ENCODE results near the gene KAT7. TPM values are rescaled to one million over a fixed set of nuclear protein-coding genes. Genes with fewer than 3 reads are reported as not detected.

The KAT7 gene
- total and polyA plus RNA-seq, 10 of the 15 experiments (the other 5 are each of a cell fraction or from before 2014, with no cell fraction given) = 6.6 to 45.8 (median 26.3) TPM

DNA sequence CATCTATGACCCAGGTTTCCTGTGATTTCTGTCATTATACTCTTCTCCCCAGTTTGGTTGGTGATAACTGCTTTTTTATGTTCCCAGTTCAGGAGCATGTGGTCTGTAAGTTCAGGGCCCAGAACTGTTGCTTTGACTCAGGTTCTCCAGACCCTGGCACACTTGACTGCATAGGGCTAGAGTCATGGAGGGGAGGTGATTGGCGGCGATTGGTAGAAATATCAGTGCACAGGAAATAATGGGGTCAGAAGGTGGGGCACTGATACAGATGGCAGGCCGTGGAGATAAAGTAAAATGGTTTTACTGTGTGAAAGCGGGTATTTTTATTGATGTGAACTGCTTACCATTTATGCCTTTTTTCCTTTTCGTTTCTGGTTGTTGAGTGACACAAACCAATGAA lies 30.7 kb downstream of the KAT7 start:
- 89% methylated on average over 5 of the region's 5 CpGs for WGBS (ENCODE audit: insufficient coverage, insufficient replicate concordance, low lambda C conversion rate, missing lambda C conversion rate)
- in situ Hi-C loops (cut with MboI) (no loop called here), intact Hi-C loops (cut with micrococcal nuclease; ENCODE audit: unreplicated experiment) (no loop called here)
- no peak for FAIRE-seq
- CTCF ChIA-PET = no interaction called here
- H3K4me2 ChIP-seq (ENCODE audit: control insufficient read depth, insufficient read depth) = no peak overlapping the region
- SMC1A ChIA-PET (ENCODE audit: uncharacterized antibody, unreplicated experiment) = no interaction called here
- POLR2A ChIA-PET = no interaction called here
- no peak overlapping the region for H3K4me3 ChIP-seq
- H3K9ac ChIP-seq (ENCODE audit: control insufficient read depth, insufficient read depth, low read length) = no peak overlapping the region
- H3K79me2 ChIP-seq (ENCODE audit: control insufficient read depth, insufficient read depth, low read length) = no peaks in the 10 kb centered on the region
- no peaks in the 10 kb centered on the region for H3K4me1 ChIP-seq (ENCODE audit: control insufficient read depth, insufficient read depth, low read length)
- H3K27ac ChIP-seq (ENCODE audit: control insufficient read depth, insufficient read depth) = no peak overlapping the region
- BruUV-seq (replicated peaks) = no TSS peak
- RAD21 ChIA-PET (ENCODE audit: unreplicated experiment) = no interaction called here
- H3K9me3 ChIP-seq (replicated peaks; ENCODE audit: control insufficient read depth, insufficient read depth, low read length) = no peaks in the 10 kb centered on the region
- no peaks in the 10 kb centered on the region for H3K27me3 ChIP-seq (replicated peaks in 1 of 2; ENCODE audit: control insufficient read depth in 2 of 2, insufficient read depth in 2 of 2, low read length in 1 of 2)
- no peak for DNase-seq (ENCODE audit: low read depth, low spot score)
- H4K20me1 ChIP-seq (ENCODE audit: control insufficient read depth, insufficient read depth) = no peaks in the 10 kb centered on the region
- ATAC-seq = no peak
- H3K36me3 ChIP-seq (ENCODE audit: control insufficient read depth in 2 of 2, insufficient read depth in 2 of 2, low read length in 1 of 2) = peaks cover 19 to 50% of the 10 kb centered on the region in 2 experiments
- no peak overlapping the region for H2AFZ ChIP-seq (ENCODE audit: control insufficient read depth, low read depth, low read length)
- TF ChIP-seq JUNB (IDR thresholded peaks at IDR 0.05) (no peak), POLR2AphosphoS2 (IDR thresholded peaks at IDR 0.05; ENCODE audit: low read depth, low read length) (no peak), JUND (IDR thresholded peaks at IDR 0.05; ENCODE audit: low read depth, low read length) (no peak), ZNF217 (IDR thresholded peaks at IDR 0.05) (no peak), MXI1 (IDR thresholded peaks at IDR 0.05; ENCODE audit: low read depth, low read length) (no peak), SMARCA5 (IDR thresholded peaks at IDR 0.05) (no peak), SIN3A (IDR thresholded peaks at IDR 0.05; ENCODE audit: low read depth, low read length) (no peak), NFXL1 (IDR thresholded peaks at IDR 0.05; ENCODE audit: borderline replicate concordance) (no peak), NR2C2 (IDR thresholded peaks at IDR 0.05; ENCODE audit: borderline replicate concordance, control insufficient read depth, insufficient read length, low read depth) (no peak), CHD4 (IDR thresholded peaks at IDR 0.05) (no peak), MTA2 (IDR thresholded peaks at IDR 0.05; ENCODE audit: low read depth) (no peak)
- TF ChIP-seq, protein P1, sequence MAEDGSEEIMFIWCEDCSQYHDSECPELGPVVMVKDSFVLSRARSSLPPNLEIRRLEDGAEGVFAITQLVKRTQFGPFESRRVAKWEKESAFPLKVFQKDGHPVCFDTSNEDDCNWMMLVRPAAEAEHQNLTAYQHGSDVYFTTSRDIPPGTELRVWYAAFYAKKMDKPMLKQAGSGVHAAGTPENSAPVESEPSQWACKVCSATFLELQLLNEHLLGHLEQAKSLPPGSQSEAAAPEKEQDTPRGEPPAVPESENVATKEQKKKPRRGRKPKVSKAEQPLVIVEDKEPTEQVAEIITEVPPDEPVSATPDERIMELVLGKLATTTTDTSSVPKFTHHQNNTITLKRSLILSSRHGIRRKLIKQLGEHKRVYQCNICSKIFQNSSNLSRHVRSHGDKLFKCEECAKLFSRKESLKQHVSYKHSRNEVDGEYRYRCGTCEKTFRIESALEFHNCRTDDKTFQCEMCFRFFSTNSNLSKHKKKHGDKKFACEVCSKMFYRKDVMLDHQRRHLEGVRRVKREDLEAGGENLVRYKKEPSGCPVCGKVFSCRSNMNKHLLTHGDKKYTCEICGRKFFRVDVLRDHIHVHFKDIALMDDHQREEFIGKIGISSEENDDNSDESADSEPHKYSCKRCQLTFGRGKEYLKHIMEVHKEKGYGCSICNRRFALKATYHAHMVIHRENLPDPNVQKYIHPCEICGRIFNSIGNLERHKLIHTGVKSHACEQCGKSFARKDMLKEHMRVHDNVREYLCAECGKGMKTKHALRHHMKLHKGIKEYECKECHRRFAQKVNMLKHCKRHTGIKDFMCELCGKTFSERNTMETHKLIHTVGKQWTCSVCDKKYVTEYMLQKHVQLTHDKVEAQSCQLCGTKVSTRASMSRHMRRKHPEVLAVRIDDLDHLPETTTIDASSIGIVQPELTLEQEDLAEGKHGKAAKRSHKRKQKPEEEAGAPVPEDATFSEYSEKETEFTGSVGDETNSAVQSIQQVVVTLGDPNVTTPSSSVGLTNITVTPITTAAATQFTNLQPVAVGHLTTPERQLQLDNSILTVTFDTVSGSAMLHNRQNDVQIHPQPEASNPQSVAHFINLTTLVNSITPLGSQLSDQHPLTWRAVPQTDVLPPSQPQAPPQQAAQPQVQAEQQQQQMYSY (CRISPR knock-in tag; IDR thresholded peaks at IDR 0.05) = no peak
- TF ChIP-seq, protein P2, sequence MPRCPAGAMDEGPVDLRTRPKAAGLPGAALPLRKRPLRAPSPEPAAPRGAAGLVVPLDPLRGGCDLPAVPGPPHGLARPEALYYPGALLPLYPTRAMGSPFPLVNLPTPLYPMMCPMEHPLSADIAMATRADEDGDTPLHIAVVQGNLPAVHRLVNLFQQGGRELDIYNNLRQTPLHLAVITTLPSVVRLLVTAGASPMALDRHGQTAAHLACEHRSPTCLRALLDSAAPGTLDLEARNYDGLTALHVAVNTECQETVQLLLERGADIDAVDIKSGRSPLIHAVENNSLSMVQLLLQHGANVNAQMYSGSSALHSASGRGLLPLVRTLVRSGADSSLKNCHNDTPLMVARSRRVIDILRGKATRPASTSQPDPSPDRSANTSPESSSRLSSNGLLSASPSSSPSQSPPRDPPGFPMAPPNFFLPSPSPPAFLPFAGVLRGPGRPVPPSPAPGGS (IDR thresholded peaks at IDR 0.05; ENCODE audit: borderline replicate concordance, insufficient read depth, low read depth, low read length, poor library complexity, severe bottlenecking) = no peak
- TF ChIP-seq, protein P3, sequence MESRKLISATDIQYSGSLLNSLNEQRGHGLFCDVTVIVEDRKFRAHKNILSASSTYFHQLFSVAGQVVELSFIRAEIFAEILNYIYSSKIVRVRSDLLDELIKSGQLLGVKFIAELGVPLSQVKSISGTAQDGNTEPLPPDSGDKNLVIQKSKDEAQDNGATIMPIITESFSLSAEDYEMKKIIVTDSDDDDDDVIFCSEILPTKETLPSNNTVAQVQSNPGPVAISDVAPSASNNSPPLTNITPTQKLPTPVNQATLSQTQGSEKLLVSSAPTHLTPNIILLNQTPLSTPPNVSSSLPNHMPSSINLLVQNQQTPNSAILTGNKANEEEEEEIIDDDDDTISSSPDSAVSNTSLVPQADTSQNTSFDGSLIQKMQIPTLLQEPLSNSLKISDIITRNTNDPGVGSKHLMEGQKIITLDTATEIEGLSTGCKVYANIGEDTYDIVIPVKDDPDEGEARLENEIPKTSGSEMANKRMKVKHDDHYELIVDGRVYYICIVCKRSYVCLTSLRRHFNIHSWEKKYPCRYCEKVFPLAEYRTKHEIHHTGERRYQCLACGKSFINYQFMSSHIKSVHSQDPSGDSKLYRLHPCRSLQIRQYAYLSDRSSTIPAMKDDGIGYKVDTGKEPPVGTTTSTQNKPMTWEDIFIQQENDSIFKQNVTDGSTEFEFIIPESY (IDR thresholded peaks at IDR 0.05) = no peak
- TF ChIP-seq, protein P4, sequence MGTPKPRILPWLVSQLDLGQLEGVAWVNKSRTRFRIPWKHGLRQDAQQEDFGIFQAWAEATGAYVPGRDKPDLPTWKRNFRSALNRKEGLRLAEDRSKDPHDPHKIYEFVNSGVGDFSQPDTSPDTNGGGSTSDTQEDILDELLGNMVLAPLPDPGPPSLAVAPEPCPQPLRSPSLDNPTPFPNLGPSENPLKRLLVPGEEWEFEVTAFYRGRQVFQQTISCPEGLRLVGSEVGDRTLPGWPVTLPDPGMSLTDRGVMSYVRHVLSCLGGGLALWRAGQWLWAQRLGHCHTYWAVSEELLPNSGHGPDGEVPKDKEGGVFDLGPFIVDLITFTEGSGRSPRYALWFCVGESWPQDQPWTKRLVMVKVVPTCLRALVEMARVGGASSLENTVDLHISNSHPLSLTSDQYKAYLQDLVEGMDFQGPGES (IDR thresholded peaks at IDR 0.05) = no peak
- TF ChIP-seq, protein P5, sequence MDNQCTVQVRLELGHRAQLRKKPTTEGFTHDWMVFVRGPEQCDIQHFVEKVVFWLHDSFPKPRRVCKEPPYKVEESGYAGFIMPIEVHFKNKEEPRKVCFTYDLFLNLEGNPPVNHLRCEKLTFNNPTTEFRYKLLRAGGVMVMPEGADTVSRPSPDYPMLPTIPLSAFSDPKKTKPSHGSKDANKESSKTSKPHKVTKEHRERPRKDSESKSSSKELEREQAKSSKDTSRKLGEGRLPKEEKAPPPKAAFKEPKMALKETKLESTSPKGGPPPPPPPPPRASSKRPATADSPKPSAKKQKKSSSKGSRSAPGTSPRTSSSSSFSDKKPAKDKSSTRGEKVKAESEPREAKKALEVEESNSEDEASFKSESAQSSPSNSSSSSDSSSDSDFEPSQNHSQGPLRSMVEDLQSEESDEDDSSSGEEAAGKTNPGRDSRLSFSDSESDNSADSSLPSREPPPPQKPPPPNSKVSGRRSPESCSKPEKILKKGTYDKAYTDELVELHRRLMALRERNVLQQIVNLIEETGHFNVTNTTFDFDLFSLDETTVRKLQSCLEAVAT (IDR thresholded peaks at IDR 0.05) = no peak

All from GM12878 (cell line).